ENCODE data around the gene NUPR2.
"Not testable (repeated sequence)": the region's sequence is repeated elsewhere in the genome, so short reads cannot be mapped to it uniquely, and the experiment has no call there.

NUPR2 gene

DNA sequence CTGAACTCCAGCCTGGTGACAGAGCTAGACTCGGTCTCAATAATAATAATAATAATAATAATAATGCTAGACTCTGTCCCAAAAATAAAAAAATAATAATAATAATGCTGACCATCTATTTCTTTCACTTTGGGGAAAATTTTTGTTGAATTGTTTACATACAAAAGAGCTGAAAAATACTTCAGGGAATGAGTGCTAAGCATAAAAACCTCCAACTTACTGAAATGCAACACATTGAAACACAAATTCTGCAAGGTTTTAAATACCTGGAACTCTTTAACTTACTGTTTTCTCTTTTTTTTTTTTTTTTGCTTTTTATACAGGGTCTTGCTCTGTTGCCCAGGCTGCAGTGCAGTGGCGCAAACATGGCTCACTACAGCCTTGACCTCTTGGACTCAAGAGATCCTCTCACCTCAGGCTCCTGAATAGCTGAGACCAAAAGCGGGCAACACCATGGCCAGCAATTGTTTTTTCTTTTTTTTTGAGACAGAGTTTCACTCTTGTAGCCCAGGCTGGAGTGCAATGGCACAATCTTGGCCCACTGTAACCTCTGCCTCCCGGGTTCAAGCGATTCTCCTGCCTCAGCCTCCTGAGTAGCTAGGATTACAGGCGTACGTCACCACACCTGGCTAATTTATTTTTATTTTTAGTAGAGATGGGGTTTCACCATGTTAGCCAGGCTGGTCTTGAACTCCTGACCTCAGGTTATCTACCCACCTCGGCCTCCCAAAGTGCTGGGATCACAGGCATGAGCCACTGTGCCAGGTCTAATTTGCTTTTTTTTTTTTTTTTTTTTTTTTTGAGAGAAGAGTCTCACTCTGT is 17.8 kb downstream of the NUPR2 start:
- H3K4me3 ChIP-seq (ENCODE audit: control insufficient read depth in 1 of 7, extremely low read depth in 1 of 7, insufficient read depth in 4 of 7, low read depth in 2 of 7, low read length in 6 of 7); H3K4me1 ChIP-seq (ENCODE audit: control extremely low read depth in 1 of 4, control insufficient read depth in 4 of 4, insufficient read depth in 4 of 4, low read length in 3 of 4); H3K27me3 ChIP-seq (replicated peaks in 2 of 5; ENCODE audit: control insufficient read depth in 4 of 5, insufficient read depth in 5 of 5, low read length in 4 of 5); H3K27ac ChIP-seq (ENCODE audit: insufficient read depth in 1 of 2, low read depth in 1 of 2, low read length in 2 of 2, poor library complexity in 1 of 2, severe bottlenecking in 2 of 2); DNase-seq; H3K9me3 ChIP-seq (ENCODE audit: control extremely low read depth in 1 of 5, control insufficient read depth in 4 of 5, insufficient read depth in 2 of 5, low read depth in 1 of 5, low read length in 4 of 5): not testable (repeated sequence)
- POLR2A ChIA-PET = interaction anchor here (0.6 kb wide), 2 partner anchors 25 to 97 kb away, joined by 3 to 5 read pairs; no protein-coding TSS in a partner anchor
- 100% methylated on average over 2 of the region's 8 CpGs for whole genome bisulfite sequencing (ENCODE audit: insufficient coverage)
- H3K36me3 ChIP-seq (ENCODE audit: control insufficient read depth in 4 of 4, insufficient read depth in 4 of 4, low read length in 3 of 4) = peaks cover 15 to 40% (median 34%) of the 10 kb centered on the region in 4 experiments
- CTCF ChIA-PET = interaction anchor here (0.6 to 0.7 kb wide), 2 partner anchors 15 to 84 kb away, joined by 3 read pairs; no protein-coding TSS in a partner anchor

DNA sequence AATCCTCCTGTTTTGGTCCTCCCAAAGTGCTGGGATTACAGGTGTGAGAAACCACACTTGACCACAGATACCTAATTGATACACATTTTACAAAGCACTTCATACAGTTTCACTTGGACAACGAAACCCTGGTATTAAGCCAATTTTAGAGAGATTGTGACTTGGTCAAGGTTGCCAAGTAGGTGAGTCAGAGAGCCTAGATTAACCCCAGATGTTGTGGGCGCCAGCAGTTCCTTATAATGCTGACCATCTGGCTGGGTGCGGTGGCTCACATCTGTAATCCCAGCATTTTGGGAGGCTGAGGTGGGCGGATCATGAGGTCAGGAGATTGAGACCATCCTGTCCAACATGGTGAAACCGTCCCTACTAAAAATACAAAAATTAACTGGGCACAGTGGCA is 18.5 kb downstream of the NUPR2 start:
- Histone ChIP-seq H3K27me3 (replicated peaks in 2 of 5; ENCODE audit: control insufficient read depth in 4 of 5, insufficient read depth in 5 of 5, low read length in 4 of 5) (no peaks in the 10 kb centered on the region), H3K27ac (ENCODE audit: insufficient read depth in 1 of 2, low read depth in 1 of 2, low read length in 2 of 2, poor library complexity in 1 of 2, severe bottlenecking in 2 of 2) (no peak overlapping the region), H3K4me1 (ENCODE audit: control extremely low read depth in 1 of 4, control insufficient read depth in 4 of 4, insufficient read depth in 4 of 4, low read length in 3 of 4) (peaks cover 0 to 3% (median 0%) of the 10 kb centered on the region in 4 experiments), H3K36me3 (ENCODE audit: control insufficient read depth in 4 of 4, insufficient read depth in 4 of 4, low read length in 3 of 4) (peaks cover 15 to 33% (median 29%) of the 10 kb centered on the region in 4 experiments), H3K9me3 (ENCODE audit: control extremely low read depth in 1 of 5, control insufficient read depth in 4 of 5, insufficient read depth in 2 of 5, low read depth in 1 of 5, low read length in 4 of 5) (no peaks in the 10 kb centered on the region), H3K4me3 (ENCODE audit: control insufficient read depth in 1 of 7, extremely low read depth in 1 of 7, insufficient read depth in 4 of 7, low read depth in 2 of 7, low read length in 6 of 7) (no peak overlapping the region)
- 100% methylated on average over 2 of the region's 5 CpGs for WGBS (ENCODE audit: insufficient coverage)
- DNase-seq = no peak
- POLR2A ChIA-PET = no interaction called here
- CTCF ChIA-PET = interaction anchor here (0.6 kb wide), 1 partner anchor 14 kb away, joined by 3 read pairs; no protein-coding TSS in a partner anchor

DNA sequence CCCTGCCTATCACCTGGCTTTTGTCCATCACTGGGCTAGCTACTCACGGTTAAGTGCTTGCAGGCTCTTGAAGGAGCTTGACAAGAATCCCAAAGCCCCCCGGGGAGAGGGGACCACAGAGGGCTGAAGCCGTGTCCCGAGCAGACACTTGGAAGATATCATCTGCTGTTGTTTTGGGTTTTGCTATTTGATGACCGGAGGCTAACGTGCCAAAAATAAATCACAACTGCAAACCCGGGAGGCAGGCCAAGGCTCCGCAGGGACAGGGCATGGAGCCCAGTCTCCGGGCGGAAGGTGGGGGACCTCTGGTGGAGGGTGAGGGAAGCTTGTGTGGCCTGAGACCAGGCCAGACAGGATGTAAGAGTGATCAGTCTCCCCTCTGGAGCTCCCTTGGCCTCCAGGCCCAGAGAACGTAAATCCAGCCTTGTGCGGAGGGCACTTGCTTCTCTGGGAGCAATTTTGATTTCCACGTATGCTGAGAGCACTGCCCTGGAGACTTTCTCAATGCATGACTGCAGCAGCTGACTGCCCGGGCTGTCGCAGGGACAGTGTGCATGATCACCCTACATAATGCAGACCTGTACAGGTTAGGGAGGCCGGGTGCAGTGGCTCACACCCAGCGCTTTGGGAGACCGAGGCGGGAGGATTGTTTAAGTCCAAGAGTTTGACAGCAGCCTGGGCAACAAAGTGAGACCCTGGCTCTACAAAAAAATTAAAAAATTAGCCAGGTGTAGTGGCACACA is 23.3 kb downstream of the NUPR2 start, which contains the start of gene PHKG1:
Gene PHKG1 (minus strand): TSS at position 164 of the 743 bp plus-strand sequence. CDS start 4,011 bp downstream, outside the sequence.
- CTCF ChIA-PET = interaction anchor here (0.5 to 2.6 kb wide), 3 partner anchors 9 to 99 kb away, joined by 3 to 8 read pairs (median 4); no protein-coding TSS in a partner anchor
- POLR2A ChIA-PET = no interaction called here
- no peak within 1 kb of the TSS for H3K4me3 ChIP-seq (ENCODE audit: control insufficient read depth in 1 of 7, extremely low read depth in 1 of 7, insufficient read depth in 4 of 7, low read depth in 2 of 7, low read length in 6 of 7)
- no peak within 1 kb of the TSS for H3K27ac ChIP-seq (ENCODE audit: insufficient read depth in 1 of 2, low read depth in 1 of 2, low read length in 2 of 2, poor library complexity in 1 of 2, severe bottlenecking in 2 of 2)
- no peaks in the 10 kb centered on the region for H3K27me3 ChIP-seq (replicated peaks in 2 of 5; ENCODE audit: control insufficient read depth in 4 of 5, insufficient read depth in 5 of 5, low read length in 4 of 5)
- no peaks in the 10 kb centered on the region for H3K9me3 ChIP-seq (ENCODE audit: control extremely low read depth in 1 of 5, control insufficient read depth in 4 of 5, insufficient read depth in 2 of 5, low read depth in 1 of 5, low read length in 4 of 5)
- 91% methylated on average over 11 of the region's 19 CpGs for WGBS (ENCODE audit: insufficient coverage)
- peaks cover 0 to 6% (median 2%) of the 10 kb centered on the region in 4 experiments for H3K36me3 ChIP-seq (ENCODE audit: control insufficient read depth in 4 of 4, insufficient read depth in 4 of 4, low read length in 3 of 4)
- DNase-seq = no peak
- peaks cover 0 to 3% (median 0%) of the 10 kb centered on the region in 4 experiments for H3K4me1 ChIP-seq (ENCODE audit: control extremely low read depth in 1 of 4, control insufficient read depth in 4 of 4, insufficient read depth in 4 of 4, low read length in 3 of 4)

DNA sequence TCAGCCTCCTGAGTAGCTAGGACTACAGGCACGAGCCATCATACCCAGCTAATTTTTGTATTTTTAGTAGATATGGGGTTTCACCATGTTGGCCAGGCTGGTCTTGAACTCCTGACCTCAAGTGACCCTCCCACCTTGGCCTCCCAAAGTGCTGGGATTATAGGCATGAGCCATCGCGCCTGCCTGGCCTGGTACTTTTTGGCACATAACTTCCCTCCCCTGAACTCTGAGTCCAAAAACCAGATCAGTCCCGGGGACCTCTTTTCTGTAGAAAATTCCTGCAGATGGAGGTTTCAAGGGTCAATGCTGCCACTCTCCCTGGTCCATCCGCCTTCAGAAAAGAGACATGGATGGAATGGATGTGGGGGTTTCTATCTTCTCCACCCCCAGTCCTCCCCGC is 23.8 kb downstream of the NUPR2 start:
- CTCF ChIA-PET = interaction anchor here (0.5 to 2.6 kb wide), 3 partner anchors 9 to 98 kb away, joined by 3 to 8 read pairs (median 4); no protein-coding TSS in a partner anchor
- H3K36me3 ChIP-seq (ENCODE audit: control insufficient read depth in 4 of 4, insufficient read depth in 4 of 4, low read length in 3 of 4); H3K4me1 ChIP-seq (ENCODE audit: control extremely low read depth in 1 of 4, control insufficient read depth in 4 of 4, insufficient read depth in 4 of 4, low read length in 3 of 4); H3K4me3 ChIP-seq (ENCODE audit: control insufficient read depth in 1 of 7, extremely low read depth in 1 of 7, insufficient read depth in 4 of 7, low read depth in 2 of 7, low read length in 6 of 7); H3K9me3 ChIP-seq (ENCODE audit: control extremely low read depth in 1 of 5, control insufficient read depth in 4 of 5, insufficient read depth in 2 of 5, low read depth in 1 of 5, low read length in 4 of 5); POLR2A ChIA-PET; H3K27me3 ChIP-seq (replicated peaks in 2 of 5; ENCODE audit: control insufficient read depth in 4 of 5, insufficient read depth in 5 of 5, low read length in 4 of 5); H3K27ac ChIP-seq (ENCODE audit: insufficient read depth in 1 of 2, low read depth in 1 of 2, low read length in 2 of 2, poor library complexity in 1 of 2, severe bottlenecking in 2 of 2); DNase-seq: not testable (repeated sequence)
- 100% methylated on average over 2 of the region's 6 CpGs for WGBS (ENCODE audit: insufficient coverage)

DNA sequence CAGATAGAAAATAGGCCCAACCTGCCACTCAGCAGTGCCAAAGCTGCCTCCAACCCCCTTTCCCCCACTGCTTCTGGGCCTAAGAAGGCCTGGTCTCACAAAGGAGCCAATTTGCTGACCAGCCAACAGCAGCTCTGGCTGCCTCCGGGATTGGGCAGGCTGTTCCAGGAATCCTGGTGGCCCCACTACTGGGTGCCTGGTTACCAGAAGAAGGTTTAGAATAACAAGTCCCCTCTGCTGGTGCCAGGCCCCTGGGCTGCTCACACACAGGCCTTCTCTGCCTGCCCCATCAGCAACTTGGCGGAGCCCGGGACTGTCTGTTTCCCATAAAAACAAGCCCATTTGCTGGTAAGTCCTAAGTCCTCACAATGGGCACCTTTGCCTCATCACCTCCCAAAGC is 24.6 kb downstream of the NUPR2 start:
- no peak overlapping the region for H3K4me3 ChIP-seq (ENCODE audit: control insufficient read depth in 1 of 7, extremely low read depth in 1 of 7, insufficient read depth in 4 of 7, low read depth in 2 of 7, low read length in 6 of 7)
- H3K4me1 ChIP-seq (ENCODE audit: control extremely low read depth in 1 of 4, control insufficient read depth in 4 of 4, insufficient read depth in 4 of 4, low read length in 3 of 4) = peaks cover 0 to 3% (median 0%) of the 10 kb centered on the region in 4 experiments
- no peaks in the 10 kb centered on the region for H3K9me3 ChIP-seq (ENCODE audit: control extremely low read depth in 1 of 5, control insufficient read depth in 4 of 5, insufficient read depth in 2 of 5, low read depth in 1 of 5, low read length in 4 of 5)
- 93% methylated on average over 3 of the region's 3 CpGs for WGBS (ENCODE audit: insufficient coverage)
- ChIA-PET CTCF (interaction anchor here (2.6 kb wide), 1 partner anchor 10 kb away, joined by 8 read pairs; no protein-coding TSS in a partner anchor), POLR2A (no interaction called here)
- DNase-seq = no peak
- peaks cover 0 to 9% (median 6%) of the 10 kb centered on the region in 4 experiments for H3K36me3 ChIP-seq (ENCODE audit: control insufficient read depth in 4 of 4, insufficient read depth in 4 of 4, low read length in 3 of 4)
- H3K27ac ChIP-seq (ENCODE audit: insufficient read depth in 1 of 2, low read depth in 1 of 2, low read length in 2 of 2, poor library complexity in 1 of 2, severe bottlenecking in 2 of 2) = no peak overlapping the region
- no peaks in the 10 kb centered on the region for H3K27me3 ChIP-seq (replicated peaks in 2 of 5; ENCODE audit: control insufficient read depth in 4 of 5, insufficient read depth in 5 of 5, low read length in 4 of 5)

DNA sequence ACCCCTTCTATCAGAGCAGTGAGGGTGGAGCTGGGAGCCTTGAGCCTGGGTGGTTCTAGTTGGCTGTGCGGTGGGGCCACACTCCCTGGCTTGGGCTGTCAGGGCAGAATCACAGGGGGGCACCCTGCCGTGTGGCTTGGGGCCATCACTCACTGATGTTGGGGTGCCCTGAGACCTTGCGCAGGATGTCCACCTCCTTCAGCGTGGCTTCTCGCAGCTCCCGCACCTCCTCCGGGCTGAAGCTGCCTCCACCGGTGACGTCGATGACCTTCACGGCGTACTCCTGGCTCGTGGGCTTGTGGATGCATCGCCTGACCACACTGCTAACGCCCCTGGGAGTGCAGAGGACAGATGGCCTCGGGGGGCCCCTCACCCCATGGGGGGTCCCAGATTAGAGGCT is 28.8 kb downstream of the NUPR2 start:
- POLR2A ChIA-PET = no interaction called here
- CTCF ChIA-PET = interaction anchor here (0.6 to 1.3 kb wide), 3 partner anchors 10 to 123 kb away, joined by 3 to 5 read pairs (median 3); no protein-coding TSS in a partner anchor
- 98% methylated on average over 15 of the region's 16 CpGs for WGBS (ENCODE audit: insufficient coverage)

More for the DNA sequence above, 28.8 kb downstream of the NUPR2 start:
- Histone ChIP-seq H3K4me3 (ENCODE audit: control insufficient read depth in 1 of 7, extremely low read depth in 1 of 7, insufficient read depth in 4 of 7, low read depth in 2 of 7, low read length in 6 of 7) (no peak overlapping the region), H3K27ac (ENCODE audit: insufficient read depth in 1 of 2, low read depth in 1 of 2, low read length in 2 of 2, poor library complexity in 1 of 2, severe bottlenecking in 2 of 2) (no peak overlapping the region), H3K36me3 (ENCODE audit: control insufficient read depth in 4 of 4, insufficient read depth in 4 of 4, low read length in 3 of 4) (peaks cover 0 to 14% (median 9%) of the 10 kb centered on the region in 4 experiments), H3K4me1 (ENCODE audit: control extremely low read depth in 1 of 4, control insufficient read depth in 4 of 4, insufficient read depth in 4 of 4, low read length in 3 of 4) (no peaks in the 10 kb centered on the region), H3K27me3 (replicated peaks in 2 of 5; ENCODE audit: control insufficient read depth in 4 of 5, insufficient read depth in 5 of 5, low read length in 4 of 5) (no peaks in the 10 kb centered on the region), H3K9me3 (ENCODE audit: control extremely low read depth in 1 of 5, control insufficient read depth in 4 of 5, insufficient read depth in 2 of 5, low read depth in 1 of 5, low read length in 4 of 5) (no peaks in the 10 kb centered on the region)
- DNase-seq = no peak

Data from common myeloid progenitor, CD34-positive (primary cell).